PFSK-1 (cell line): ENCODE measurements around the gene GGN.

Experiments
- FOXP2 ChIP-seq: optimal IDR thresholded peaks from 2 replicates; pipeline ENCODE3; 2011; ENCODE audit warnings: borderline replicate concordance, control low read depth, inconsistent platforms; ENCODE audit not compliant: insufficient read depth; ENCODE audit errors: extremely low read length, extremely low read depth
- POLR2AphosphoS5 ChIP-seq: IDR thresholded peaks from 2 replicates; pipeline ENCODE4 v1.6.1; 2012; ENCODE audit warnings: low read depth, mild to moderate bottlenecking, control low read depth, low read length, moderate library complexity
- REST ChIP-seq, 2 experiments: IDR thresholded peaks; 2 replicates each; pipeline versions ENCODE4 v1.6.1 to v1.8.0; 2011 to 2012; ENCODE audit warnings: low read depth in 2 of 2, low read length in 2 of 2, control low read depth in 1 of 2, inconsistent platforms in 1 of 2, mild to moderate bottlenecking in 1 of 2, moderate library complexity in 1 of 2; ENCODE audit not compliant: insufficient read depth in 1 of 2
- SIN3A ChIP-seq: IDR thresholded peaks from 2 replicates; pipeline ENCODE4 v1.6.1; 2012; ENCODE audit warnings: mild to moderate bottlenecking, low read length, moderate library complexity, borderline replicate concordance; ENCODE audit not compliant: insufficient read depth
- TAF1 ChIP-seq: IDR thresholded peaks from 2 replicates; pipeline ENCODE4 v1.6.1; 2012; ENCODE audit warnings: low read length, control low read depth, borderline replicate concordance; ENCODE audit not compliant: insufficient read depth

GGN gene

GRCh38 chr19:38386300-38386970, 1.4 kb downstream of the GGN start:
- TF ChIP-seq TAF1, result no peak
- TF ChIP-seq POLR2AphosphoS5, result no peak
- TF ChIP-seq REST (IDR thresholded peaks at IDR 0.05; ENCODE audit: insufficient read depth in 1 of 2, low read depth in 2 of 2, low read length in 2 of 2), result no peak
- no peak for TF ChIP-seq SIN3A

- TF ChIP-seq TAF1 (no peak), SIN3A (no peak), FOXP2 (no peak), POLR2AphosphoS5 (no peak), REST (IDR thresholded peaks at IDR 0.05; ENCODE audit: insufficient read depth in 1 of 2, low read depth in 2 of 2, low read length in 2 of 2) (no peak)
Measured at GRCh38 chr19:38385804-38386257, 2.0 kb downstream of the GGN start.

GRCh38 chr19:38385057-38385803, 2.6 kb downstream of the GGN start:
- TF ChIP-seq SIN3A (no peak), POLR2AphosphoS5 (peak; percentile 10; the same call in 1 of the 2 replicates), FOXP2 (no peak), TAF1 (no peak), REST (IDR thresholded peaks at IDR 0.05; ENCODE audit: insufficient read depth in 1 of 2, low read depth in 2 of 2, low read length in 2 of 2) (no peak)

- TF ChIP-seq SIN3A (no peak), POLR2AphosphoS5 (no peak; the same call in 1 of the 2 replicates), TAF1 (no peak), FOXP2 (no peak)
Measured at GRCh38 chr19:38384209-38385027, 3.4 kb downstream of the GGN start.

- TF ChIP-seq REST (IDR thresholded peaks at IDR 0.05; ENCODE audit: insufficient read depth in 1 of 2, low read depth in 2 of 2, low read length in 2 of 2) (no peak), FOXP2 (no peak), TAF1 (no peak), POLR2AphosphoS5 (no peak), SIN3A (no peak)
Measured at GRCh38 chr19:38383743-38384142, 4.1 kb downstream of the GGN start.
